ENCODE measurements around the gene CMKLR1.

CMKLR1 gene

DNA sequence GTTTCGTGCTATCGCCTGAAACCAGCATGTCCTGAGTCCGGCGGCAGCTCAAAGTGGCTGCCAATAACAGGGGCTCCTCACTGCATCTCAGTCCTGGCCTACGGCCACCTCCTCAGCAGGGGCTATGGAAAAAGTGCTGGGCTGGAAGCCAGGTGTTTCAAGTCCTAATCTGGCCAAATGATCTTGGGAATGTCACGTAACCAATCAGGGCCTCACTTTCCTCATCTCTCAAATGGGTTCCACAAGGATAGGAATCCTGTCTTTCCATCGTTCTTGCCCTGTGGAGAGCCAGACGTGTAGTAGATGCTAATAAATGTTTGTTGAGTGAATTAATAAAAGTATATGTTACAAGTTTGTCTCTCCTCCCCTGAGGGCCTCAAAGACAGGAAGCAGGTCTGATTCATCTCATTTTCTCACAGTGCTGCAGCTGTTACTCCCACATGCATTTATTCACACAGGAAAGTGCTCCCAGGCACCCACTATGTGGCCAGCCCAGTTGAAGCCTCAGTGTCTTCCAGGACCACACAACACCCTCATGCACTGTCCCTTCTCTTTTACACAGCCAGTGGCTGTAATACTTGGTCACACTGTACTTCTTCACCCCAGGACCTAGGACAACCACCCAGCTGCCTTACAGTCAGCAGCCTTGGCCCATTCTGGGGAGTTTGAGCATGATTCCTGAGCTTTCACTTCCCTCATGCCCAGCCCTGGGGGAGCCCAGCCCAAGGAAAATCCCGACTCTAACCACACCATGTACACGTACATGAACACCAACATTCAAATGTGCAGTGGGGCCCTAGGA, 5.0 kb downstream of the CMKLR1 start:
- peak; percentile 24 for DNase-seq

DNA sequence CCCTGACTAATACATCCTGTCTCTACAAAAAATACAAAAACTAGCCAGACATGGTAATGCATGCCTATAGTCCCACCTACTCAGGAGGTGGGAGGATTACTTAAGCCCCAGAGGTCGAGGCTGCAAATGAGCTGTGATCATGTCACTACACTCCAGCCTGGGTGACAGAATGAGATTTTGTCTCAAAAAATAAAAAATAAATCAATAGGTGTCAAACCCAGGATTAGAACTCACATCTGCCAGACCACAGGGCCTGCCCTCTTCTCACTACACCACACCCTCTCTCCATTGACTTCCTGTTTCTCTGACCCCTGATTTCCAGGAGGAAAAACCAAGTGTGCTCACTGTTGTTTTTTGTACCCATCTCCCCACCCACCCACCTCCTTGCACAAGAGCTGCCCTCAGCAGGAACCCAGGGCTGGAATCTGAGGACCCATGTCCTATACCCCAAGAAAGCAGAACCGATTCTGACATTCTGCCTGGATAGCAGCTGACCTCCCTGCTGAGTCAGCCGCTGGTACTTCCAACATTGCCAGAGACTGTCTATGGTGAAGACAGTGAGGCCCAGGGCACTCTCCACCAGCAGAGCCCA, 6.2 kb downstream of the CMKLR1 start:
- DNase-seq = no peak

DNA sequence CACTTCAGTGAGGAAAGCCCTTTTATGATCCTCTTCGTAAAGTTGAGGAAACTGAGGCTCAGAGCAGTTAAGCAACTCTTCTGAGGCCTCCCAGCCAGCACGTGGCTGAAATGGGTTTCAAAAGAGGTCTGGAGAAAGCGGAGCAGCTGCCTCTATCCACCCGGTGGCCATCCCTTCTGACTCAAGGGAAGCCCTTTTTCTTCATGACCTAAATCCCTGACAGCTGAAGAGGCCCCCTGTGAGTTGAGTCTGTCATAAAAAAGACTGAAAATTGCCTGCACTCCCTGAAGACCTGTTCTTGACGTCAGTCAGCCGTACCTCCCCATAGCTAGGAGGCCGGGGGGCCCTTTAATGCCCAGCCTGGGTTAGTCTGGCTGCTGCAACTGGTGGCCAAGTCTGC, 10.7 kb downstream of the CMKLR1 start:
- DNase-seq = no peak

DNA sequence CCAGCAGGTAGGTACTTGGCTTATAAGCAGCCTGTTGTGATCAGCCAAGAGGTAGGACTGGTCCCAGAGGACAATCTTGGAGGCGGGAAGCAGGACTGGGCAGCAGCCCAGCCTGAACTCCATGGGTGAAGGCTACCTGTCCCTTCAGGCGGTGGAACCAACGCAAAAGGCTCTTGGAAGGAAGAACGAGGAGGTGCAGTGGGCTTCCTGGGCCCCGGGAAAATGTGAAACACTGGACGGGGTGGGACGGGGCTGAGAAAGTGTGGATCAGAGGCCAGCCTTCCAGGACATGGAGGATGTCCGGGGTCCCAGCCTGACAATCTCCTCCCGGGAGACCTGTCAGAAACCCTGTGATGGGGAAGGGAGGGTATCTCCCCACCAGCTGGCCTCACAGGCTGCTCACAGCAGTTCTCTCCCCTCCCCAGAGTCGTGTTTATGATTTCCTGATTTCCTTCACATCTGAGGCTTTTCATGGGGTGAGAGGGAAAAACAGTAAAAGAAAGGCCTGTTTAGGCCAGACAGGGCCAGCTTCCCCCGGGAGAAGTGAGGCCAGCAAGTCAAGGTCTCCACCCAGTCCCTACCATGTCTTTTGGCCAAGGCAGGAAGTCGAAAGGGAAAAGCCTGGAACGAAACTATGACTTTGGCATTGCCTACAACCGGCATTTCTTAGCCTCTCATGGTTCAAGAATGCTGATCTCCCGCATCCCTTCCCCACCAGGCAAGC, 11.3 kb downstream of the CMKLR1 start:
- no peak for DNase-seq

DNA sequence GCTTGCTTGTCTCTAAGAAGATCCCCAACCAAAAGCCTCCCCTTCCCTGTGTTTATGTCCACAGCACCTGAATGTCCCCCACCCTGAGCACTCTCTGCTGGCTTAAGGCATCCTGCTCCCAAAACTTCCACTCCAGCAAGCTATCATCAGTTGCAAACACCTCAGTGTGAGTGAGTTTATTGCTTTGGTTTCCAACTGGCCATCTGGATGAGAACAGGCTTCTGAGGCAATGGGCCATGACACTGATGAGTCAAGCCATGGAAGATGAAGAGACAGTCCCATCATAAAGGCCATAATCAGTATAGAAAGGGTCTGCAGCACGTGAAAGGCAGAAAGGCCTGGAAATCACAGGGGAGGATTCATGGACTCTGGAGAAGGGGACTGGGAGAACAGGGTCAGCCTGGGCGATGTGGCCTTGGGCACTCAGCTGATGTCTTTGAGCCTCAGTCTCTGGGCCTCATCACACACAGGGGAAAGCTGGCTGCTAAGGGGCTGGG, 12.8 kb downstream of the CMKLR1 start:
- DNase-seq = no peak

DNA sequence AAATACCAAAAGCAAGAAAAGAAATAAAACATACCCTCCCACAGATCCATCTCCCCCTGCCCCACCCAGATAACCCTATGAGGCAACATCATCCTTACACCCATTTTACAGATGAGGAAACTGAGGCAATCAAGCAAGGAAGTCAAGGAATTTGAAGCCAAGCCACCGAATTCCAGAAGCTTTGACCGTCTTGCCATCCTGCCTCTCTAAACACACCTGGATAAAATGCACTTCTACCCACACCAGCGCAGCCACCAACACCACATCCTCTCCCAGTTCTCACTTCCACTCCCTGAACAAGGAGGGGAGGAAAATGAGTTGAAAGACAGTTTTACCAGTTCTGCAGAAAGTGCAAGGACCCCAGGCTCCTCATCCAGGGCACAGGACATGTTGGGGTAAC, 13.6 kb downstream of the CMKLR1 start:
- DNase-seq = no peak

DNA sequence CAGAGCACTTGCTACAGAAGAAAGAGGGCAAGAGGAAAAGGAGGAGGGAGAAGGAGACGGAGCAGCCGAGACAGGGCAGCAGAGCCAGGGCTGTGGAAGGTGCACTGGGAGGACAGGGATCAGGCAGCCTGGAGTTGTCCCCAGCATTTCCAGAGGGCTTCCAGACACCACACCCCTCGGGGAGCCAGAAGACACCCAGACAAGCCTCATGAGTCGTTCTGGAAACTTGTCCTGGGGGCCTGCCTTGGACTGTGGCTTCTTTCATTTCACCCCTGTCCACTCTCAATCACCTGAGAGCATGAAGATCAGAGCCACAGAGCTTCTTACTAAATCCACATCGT, 14.1 kb downstream of the CMKLR1 start:
- DNase-seq = no peak

DNA sequence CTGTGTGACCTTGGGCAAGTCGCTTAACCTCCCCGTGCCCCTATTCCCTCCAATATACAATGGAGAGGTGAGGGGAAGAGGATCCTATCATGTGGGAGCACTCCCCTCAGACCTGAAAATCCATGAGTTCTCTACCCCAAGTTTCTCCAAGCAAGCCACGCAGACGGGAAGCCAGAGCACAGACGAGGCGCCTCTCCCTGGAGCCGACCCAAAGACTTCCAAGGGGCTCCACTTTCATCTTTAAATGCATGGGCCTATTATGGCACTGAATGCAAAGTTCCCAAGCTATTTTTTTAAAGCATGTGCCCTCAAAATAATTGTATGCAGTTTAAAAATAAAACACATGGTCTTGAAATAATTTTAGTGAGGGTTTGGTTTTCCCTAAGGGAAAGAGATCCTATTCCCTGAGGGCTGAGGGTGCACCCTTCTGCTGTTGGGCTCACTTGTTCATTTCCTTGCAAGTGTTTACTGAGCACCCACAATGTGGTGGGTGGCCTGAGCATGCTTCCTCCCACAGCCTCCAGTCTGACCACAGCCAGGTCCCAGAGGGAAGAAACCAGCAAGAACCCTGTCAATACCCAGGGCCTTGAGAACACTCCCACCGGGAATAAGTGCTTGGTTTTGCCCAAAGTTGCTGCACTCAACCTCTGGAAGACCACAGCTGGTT, 14.6 kb downstream of the CMKLR1 start:
- no peak for DNase-seq

DNA sequence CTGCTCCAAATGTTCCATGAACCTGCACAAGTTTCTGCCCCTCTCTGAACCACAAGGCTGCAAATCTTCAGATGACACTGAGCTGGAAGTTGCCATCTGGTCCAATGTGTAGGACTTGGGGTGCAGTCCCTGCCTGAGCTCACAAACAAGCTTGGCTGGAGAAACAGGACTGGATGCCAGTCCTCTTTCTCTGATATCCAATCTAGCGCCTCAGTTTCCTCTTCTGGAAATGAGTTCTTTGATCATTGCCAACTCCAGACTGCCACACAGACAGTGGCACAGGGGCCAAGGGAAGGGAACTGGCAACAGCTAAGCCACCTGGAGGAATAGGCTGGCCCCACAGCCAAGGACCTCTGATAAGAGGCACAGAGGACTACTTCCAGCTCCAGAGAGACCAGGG, 15.5 kb downstream of the CMKLR1 start:
- DNase-seq = no peak

DNA sequence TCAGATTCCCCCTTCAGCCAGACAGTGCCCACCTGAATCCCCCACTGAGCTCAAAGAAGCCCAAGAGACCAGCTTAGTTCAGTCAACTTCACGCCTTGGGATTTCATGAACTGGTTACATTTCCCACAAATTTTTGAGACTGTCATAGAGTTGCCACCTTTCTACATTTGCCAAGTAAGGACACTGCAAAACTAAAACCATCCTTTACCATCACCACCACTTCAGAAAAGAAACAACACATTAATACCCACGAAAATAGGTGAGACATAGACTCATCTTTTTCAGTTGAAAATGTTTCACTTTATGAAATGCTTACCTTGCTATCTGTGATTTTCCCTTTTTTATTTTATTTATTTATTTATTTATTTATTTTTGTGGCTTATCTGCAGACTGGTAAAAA, 16.1 kb downstream of the CMKLR1 start:
- DNase-seq = no peak

DNA sequence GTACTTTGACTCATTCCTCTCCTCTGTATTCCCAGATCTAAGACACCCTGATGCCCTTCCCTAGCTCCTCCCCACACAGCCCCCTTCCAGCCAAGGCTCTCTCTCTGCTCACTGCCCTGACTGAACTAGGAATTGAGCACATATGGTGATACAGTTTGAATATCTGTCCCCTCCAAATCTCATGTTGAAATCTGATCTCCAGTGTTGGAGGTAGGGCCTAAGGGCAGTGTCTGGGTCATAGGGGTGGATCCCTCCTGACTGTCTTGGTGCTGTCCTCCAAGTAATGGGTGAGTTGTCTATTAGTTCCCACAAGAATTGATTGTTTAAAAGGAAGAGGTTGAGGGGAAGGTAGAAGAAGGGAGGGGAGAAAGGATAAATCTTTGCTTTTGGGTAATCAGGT, 17.4 kb downstream of the CMKLR1 start:
- DNase-seq = no peak

DNA sequence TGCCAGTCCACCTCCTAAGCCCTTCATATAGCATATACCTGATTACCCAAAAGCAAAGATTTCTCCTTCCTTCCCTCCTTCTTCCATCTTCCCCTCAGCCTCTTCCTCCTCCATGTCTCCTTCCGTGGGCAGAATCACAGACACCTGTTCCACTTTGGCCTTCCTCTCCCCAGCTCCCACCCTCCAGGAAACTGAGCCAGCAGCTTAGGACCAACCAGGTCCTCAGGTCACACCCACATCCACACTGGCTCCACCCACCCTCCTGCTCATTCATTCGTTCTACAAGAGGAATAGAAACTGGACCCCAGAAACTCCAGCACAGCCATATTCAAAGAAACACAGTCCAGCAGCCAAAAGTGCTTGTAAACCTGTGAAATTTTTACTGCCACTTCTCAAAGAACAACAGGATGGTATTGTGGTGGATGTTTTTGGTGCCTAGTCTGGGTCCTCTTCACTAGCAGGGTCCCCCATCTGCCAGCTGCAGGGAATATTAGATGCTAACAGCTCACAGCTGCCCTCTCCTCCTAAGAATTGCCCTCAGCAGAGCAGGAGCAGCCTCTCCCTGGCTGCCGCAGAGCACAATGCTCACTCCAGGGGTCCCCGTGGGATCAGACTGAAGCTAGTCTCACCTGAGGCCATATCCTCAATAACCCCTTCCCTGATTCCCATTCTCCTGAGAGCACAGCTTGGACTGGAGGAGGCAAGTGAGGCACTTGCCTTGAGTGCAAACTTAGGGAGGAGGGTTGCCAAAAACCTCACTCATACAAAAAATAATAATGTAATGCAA, 18.4 kb downstream of the CMKLR1 start:
- DNase-seq = no peak

DNA sequence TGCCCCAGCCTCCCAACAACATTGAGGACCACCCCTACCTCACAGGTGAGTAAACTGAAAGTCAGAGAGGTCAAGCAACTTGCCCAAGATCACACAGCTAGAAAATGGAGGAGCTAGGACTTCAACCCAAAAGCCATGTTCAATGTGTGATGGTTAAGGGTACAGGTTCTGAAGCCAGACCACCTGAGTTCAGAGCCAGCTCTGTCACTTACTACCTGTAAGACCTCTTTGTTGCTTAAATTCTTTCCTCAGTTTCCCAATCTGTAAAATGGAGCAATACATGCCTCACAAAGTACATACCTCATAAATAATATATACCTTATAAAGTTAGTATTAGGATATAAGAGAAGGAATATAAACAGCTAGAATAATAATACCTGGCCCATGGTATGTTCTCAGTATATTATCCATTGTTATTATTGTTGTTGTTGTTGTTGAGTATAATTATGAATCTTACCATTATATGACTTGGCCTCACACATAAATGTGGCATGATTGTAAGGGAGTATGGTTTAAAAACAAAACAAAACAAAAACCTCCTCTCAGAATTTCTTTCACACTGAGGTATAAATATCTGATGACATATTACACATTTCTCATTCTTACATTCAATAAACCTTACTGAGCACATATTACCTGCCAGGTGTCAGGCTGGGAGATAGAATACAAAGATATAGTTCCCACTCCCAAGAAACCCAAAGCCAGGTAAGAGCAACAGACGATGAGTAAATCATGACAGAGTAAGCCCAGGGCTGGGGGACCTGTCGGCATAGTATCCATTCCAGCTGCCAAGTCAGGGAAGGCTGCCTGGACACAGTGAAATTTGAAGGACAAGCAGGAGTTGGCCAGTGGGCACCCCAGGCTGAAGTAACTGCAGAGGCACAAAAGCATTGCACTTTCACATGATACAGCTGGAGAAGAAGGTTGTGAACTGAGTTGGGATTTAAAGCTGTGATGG, 19.6 kb downstream of the CMKLR1 start:
- DNase-seq = no peak

DNA sequence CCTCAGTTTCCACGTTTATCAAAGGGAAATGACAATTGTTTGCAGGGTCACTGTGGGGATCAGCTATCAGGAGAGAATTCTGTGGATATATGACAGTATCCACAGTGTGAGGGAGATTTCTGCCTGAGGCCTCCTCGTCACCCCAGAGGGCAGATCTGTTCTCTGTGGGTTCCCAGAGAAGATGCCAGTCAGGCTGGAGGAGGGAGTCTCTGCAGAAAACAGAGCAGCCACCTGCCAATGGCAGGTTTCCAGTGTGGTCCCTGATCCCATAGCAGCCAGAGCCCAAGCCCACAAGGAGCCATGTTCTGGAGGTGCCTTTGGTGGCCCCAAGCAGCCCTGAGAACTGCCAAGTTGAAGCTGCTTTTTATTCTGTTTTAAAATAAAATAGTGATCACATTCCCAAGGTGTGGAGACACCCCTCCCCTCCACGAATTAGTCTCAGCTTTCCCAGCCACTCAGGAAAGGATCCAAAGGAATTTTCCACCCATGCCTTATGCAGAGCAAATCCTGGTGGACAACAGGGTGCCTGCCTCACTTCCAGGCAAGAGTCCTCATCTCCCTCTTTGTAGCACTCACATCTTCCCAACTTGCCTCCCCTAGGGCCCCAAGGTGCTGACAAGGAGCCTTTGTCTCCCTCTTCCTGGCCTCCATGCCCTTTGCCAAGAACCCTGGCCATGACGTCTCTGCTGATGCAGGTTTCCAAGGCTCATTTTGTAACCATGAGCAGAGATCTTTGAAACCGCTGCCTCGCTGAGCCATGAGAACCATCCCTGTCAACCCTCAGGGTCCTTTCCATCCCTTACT, 20.4 kb downstream of the CMKLR1 start:
- no peak for DNase-seq

DNA sequence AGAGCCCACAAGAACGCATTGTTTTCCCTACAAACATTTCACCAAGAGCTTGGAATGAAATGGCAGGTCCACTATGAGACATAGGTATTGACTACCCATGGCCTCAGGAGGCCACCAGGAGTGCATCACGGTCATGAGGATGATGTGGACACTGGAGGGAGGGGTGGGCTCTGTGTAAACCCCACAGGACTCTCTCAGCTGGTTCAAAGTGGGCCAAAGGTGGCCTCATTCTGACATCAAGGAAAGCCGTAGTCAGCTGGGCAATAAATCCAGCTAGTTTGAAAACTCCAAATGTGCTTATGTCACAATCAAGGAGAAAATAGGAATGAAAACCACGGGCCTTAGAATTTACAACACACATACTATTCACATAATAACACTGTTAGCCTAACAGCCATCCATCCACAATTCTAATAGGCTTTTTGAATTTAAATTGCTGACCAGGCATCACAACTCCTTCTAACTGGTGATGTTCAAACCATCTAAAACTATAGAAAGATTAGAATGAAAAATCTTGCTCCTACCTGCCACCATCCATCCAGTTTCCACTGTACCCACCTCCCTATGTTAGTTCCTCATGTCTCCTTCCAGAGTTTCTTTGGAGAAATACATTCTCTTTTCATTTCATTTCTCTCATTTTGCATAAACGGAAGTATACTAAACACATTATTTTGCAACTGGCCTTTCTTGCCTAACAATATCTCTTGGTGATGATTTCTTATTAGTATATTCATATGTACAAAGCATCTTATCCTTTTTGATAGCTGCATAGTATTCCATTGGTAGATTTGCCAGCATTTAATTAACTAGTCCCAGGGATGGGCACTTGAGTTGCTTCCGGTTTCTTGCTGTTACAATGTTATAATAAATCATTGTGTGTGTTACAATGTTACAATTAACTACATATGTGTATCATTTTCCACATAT, 21.5 kb downstream of the CMKLR1 start:
- DNase-seq = no peak

DNA sequence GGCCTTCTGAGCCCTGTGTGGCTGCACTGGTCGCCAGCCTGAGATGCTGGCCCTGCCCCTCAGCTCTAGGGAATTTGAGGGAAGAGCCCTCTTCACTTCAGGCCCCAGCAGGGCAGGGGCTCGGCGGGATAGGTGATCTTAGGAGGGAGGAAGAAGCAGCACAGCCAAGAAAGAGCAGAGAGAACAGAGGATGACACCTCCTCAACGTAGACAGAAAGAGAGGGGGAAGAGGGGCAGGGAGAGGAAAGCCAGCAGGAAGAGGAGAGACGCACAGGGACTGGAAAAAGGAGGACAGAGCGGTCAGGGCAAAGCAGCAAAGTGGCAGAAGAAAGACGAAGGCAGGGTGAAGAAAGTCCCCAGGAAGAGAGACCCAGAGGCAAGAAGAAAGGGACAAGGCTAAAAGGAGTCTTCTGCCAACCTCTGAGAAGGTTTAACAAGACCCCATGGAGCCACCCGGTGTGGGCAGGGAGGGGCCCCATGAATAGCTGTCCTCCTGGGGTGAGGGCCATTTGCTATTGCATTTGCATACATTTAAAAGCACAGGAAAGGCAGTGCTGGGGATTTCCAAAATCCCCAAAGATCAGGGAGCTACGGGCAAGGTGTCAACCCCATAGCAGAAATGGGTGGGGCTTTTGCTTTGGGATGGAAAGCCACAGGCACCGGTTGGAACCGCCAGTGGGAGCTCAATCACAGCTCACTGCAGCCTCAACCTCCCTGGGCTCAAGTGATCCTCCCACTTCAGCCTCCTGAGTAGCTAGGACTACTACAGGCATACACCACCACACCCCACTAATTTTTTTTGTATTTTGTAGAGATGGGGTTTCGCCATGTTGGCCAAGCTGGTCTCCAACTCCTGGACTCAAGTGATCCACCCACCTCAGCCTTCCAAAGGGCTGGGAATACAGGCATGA, 22.7 kb downstream of the CMKLR1 start:
- DNase-seq = no peak

DNA sequence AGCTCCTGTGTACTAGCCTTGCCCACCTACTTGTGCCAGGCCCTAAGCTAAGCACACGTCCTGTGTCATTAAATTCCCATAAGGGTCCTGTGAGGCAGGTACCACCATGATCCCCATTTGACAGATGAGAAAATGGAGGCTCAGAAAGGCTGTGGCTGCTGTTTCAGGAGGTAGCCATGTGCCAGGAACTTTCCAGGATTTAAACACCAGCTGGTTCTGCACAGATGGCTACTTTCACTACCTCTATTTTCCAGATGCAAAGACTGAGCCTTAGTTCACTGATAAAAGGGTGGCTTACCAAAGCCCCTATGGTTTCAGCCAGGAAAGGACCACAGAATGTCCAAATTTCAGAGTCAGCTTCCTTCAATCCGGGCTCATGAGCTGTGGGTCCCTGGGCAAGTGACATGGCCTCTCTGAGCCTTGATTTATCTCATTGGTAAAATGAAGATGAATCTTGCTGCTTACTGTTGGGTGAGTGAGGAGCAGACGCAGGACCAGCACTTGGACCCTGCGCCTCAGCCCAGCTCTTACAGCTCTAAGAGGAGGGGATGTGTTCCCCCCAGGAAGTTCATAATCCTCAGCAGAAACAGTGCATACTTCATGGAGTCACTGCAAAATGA, 23.5 kb downstream of the CMKLR1 start:
- DNase-seq = no peak
